ENCODE data around the gene KCNIP1. TPM values are rescaled to one million over a fixed set of nuclear protein-coding genes. Genes with fewer than 3 reads are reported as not detected.

Gene KCNIP1
- total RNA-seq, 2 donors from 2014 or later = 1.6 to 13.5 TPM

DNA sequence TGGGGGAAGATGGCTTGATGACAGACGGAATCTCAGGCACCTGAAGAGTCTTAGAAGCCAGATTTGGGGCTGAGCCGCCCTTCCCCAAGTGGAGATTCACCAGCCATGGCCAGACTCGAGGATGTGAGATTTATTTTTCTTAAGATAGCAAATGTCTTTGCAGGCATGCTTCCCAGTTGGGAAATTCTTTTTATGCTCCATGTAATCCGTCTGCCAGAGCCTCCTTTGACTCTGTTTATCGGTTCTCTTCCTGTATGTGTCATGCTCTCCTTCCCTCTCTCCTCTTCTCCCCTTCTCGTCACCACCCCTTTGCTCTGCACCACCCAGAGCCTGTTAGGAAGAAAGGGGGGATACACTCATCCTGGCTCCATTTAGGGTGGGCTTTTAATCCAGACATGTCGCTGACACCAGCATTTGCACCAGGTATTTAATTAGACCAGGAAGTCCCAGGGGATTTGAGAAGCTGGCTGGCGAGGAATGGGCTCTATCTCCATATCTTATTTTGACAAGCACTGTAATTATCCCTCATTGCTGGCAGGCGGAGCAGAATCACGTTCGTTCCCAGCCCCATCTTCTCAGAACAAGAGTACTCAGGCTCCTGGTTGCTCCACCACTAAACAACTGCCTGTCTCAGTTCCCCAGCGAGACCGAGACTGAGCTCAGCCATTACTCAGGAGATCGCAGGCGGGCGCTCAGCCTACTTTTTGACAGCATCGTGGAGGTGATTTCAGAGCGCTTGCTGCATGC is 50.9 kb downstream of the KCNIP1 start:
- no peak for DNase-seq (ENCODE audit: low spot score)
- no peak overlapping the region for H3K27ac ChIP-seq
- TF ChIP-seq, protein P1, sequence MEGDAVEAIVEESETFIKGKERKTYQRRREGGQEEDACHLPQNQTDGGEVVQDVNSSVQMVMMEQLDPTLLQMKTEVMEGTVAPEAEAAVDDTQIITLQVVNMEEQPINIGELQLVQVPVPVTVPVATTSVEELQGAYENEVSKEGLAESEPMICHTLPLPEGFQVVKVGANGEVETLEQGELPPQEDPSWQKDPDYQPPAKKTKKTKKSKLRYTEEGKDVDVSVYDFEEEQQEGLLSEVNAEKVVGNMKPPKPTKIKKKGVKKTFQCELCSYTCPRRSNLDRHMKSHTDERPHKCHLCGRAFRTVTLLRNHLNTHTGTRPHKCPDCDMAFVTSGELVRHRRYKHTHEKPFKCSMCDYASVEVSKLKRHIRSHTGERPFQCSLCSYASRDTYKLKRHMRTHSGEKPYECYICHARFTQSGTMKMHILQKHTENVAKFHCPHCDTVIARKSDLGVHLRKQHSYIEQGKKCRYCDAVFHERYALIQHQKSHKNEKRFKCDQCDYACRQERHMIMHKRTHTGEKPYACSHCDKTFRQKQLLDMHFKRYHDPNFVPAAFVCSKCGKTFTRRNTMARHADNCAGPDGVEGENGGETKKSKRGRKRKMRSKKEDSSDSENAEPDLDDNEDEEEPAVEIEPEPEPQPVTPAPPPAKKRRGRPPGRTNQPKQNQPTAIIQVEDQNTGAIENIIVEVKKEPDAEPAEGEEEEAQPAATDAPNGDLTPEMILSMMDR (IDR thresholded peaks at IDR 0.05) = no peak
- TF ChIP-seq POLR2A (IDR thresholded peaks at IDR 0.05) (no peak), POLR2AphosphoS5 (IDR thresholded peaks at IDR 0.05) (no peak)
- H3K4me1 ChIP-seq (replicated peaks) = no peaks in the 10 kb centered on the region
- 37% methylated on average over 18 of the region's 18 CpGs for WGBS
- intact Hi-C loops (cut with DNase I) = loop anchor here (10.0 kb wide), 1 partner anchor 120 kb away; no protein-coding TSS in a partner anchor
- no peaks in the 10 kb centered on the region for H3K9me3 ChIP-seq
- H3K4me3 ChIP-seq = no peak overlapping the region
- no peaks in the 10 kb centered on the region for H3K36me3 ChIP-seq
- no peaks in the 10 kb centered on the region for H3K27me3 ChIP-seq (replicated peaks; ENCODE audit: insufficient read depth)

- TF ChIP-seq POLR2A (IDR thresholded peaks at IDR 0.05) (no peak), POLR2AphosphoS5 (IDR thresholded peaks at IDR 0.05) (no peak)
- TF ChIP-seq, protein P1 (IDR thresholded peaks at IDR 0.05) = no peak
- no peak overlapping the region for H3K4me3 ChIP-seq
- H3K9me3 ChIP-seq = no peaks in the 10 kb centered on the region
- H3K27ac ChIP-seq = no peak overlapping the region
- WGBS = 82% methylated on average over 3 of the region's 3 CpGs
- no peaks in the 10 kb centered on the region for H3K36me3 ChIP-seq
- H3K4me1 ChIP-seq (replicated peaks) = no peaks in the 10 kb centered on the region
- DNase-seq (ENCODE audit: low spot score) = no peak
- intact Hi-C loops (cut with DNase I) = loop anchor here (10.0 kb wide), 1 partner anchor 123 kb away; no protein-coding TSS in a partner anchor
- H3K27me3 ChIP-seq (replicated peaks; ENCODE audit: insufficient read depth) = no peaks in the 10 kb centered on the region
Observed at GRCh38 chr5:170557314-170557713, 53.5 kb downstream of the KCNIP1 start.

- Histone ChIP-seq H3K4me1 (replicated peaks) (no peaks in the 10 kb centered on the region), H3K9me3 (no peaks in the 10 kb centered on the region), H3K36me3 (no peaks in the 10 kb centered on the region), H3K27ac (no peak overlapping the region), H3K4me3 (no peak overlapping the region), H3K27me3 (replicated peaks; ENCODE audit: insufficient read depth) (no peaks in the 10 kb centered on the region)
- 64% methylated on average over 3 of the region's 3 CpGs for WGBS
- no peak for DNase-seq (ENCODE audit: low spot score)
- intact Hi-C loops (cut with DNase I) = loop anchor here (10.0 kb wide), 1 partner anchor 124 kb away; no protein-coding TSS in a partner anchor
- TF ChIP-seq POLR2A (IDR thresholded peaks at IDR 0.05) (no peak), POLR2AphosphoS5 (IDR thresholded peaks at IDR 0.05) (no peak)
- TF ChIP-seq, protein P1 (IDR thresholded peaks at IDR 0.05) = no peak
Observed at GRCh38 chr5:170559296-170559695, 55.5 kb downstream of the KCNIP1 start.

GRCh38 chr5:170560938-170561337 is 57.1 kb downstream of the KCNIP1 start:
- no peak overlapping the region for H3K27ac ChIP-seq
- no peak overlapping the region for H3K4me3 ChIP-seq
- WGBS = 88% methylated on average over 7 of the region's 7 CpGs
- DNase-seq (ENCODE audit: low spot score) = no peak
- intact Hi-C loops (cut with DNase I) = no loop called here
- H3K27me3 ChIP-seq (replicated peaks; ENCODE audit: insufficient read depth) = no peaks in the 10 kb centered on the region
- no peaks in the 10 kb centered on the region for H3K36me3 ChIP-seq
- TF ChIP-seq POLR2AphosphoS5 (IDR thresholded peaks at IDR 0.05) (no peak), POLR2A (IDR thresholded peaks at IDR 0.05) (no peak)
- TF ChIP-seq, protein P1 (IDR thresholded peaks at IDR 0.05) = no peak
- H3K4me1 ChIP-seq (replicated peaks) = no peaks in the 10 kb centered on the region
- no peaks in the 10 kb centered on the region for H3K9me3 ChIP-seq
